Brain microvascular endothelial cell (primary cell): ENCODE measurements around the gene PAQR4.
"Not testable (repeated sequence)": the region's sequence is repeated elsewhere in the genome, so short reads cannot be mapped to it uniquely, and the experiment has no call there.

Experiments
- DNase-seq: peaks from one replicate; pipeline ENCODE4 v3.0.0-alpha.2; 2020
- H3K27ac ChIP-seq: fragments of 250-450 bp; sonication (Bioruptor Pico); 2 replicates; pipeline ENCODE4 v1.5.1; 2020; ENCODE audit warnings: mild to moderate bottlenecking, moderate library complexity
- H3K27me3 ChIP-seq: fragments of 250-450 bp; sonication (Bioruptor Pico); replicated peaks from 2 replicates; pipeline ENCODE4 v1.5.1; 2020; ENCODE audit warnings: mild to moderate bottlenecking
- H3K36me3 ChIP-seq: fragments of 250-450 bp; sonication (Bioruptor Pico); replicated peaks from 2 replicates; pipeline ENCODE4 v1.5.1; 2020; ENCODE audit warnings: mild to moderate bottlenecking
- H3K4me3 ChIP-seq: 2 replicates; pipeline ENCODE4 v1.5.1; 2011; ENCODE audit warnings: low read depth, mild to moderate bottlenecking, control low read depth, low read length, moderate library complexity
- in situ Hi-C: cut with HindIII; loops from 2 replicates; pipeline ENCODE4 v1.10.0; 2017; ENCODE audit warnings: low sequenced_read_pairs, low pct_ligation_motif_present
- TF ChIP-seq, protein P1 (sequence below): IDR thresholded peaks from 2 replicates; pipeline ENCODE4 v1.5.1; 2011; ENCODE audit warnings: low read depth, mild to moderate bottlenecking, moderate library complexity, low read length, control low read depth, inconsistent platforms; ENCODE audit errors: missing control alignments

The PAQR4 gene

DNA sequence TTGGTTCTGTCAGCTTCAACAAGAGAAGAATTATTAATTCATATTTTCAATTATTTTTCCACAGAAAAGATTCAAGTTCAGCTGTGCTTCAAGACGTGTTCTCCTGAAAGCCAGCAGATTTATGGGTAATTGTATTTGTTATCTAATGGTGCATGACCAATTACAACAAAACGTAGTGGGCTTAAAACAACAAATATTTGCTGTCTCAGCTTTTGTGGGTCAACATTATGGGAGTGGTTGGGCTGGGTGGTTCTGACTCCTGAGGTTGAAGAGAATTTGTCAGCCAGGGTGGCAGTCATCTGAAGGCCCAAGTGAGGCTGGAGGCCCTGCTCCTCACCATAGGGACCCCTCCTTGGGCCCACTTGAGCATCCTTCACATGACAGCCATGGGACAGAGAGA, 29.2 kb upstream of the PAQR4 start:
- no peak for DNase-seq
- Histone ChIP-seq H3K36me3 (peaks cover 73% of the 10 kb centered on the region), H3K27me3 (no peaks in the 10 kb centered on the region), H3K27ac (no peak overlapping the region), H3K4me3 (no peak overlapping the region)
- in situ Hi-C loops, result no loop called here
- TF ChIP-seq, protein P1, sequence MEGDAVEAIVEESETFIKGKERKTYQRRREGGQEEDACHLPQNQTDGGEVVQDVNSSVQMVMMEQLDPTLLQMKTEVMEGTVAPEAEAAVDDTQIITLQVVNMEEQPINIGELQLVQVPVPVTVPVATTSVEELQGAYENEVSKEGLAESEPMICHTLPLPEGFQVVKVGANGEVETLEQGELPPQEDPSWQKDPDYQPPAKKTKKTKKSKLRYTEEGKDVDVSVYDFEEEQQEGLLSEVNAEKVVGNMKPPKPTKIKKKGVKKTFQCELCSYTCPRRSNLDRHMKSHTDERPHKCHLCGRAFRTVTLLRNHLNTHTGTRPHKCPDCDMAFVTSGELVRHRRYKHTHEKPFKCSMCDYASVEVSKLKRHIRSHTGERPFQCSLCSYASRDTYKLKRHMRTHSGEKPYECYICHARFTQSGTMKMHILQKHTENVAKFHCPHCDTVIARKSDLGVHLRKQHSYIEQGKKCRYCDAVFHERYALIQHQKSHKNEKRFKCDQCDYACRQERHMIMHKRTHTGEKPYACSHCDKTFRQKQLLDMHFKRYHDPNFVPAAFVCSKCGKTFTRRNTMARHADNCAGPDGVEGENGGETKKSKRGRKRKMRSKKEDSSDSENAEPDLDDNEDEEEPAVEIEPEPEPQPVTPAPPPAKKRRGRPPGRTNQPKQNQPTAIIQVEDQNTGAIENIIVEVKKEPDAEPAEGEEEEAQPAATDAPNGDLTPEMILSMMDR, result no peak

DNA sequence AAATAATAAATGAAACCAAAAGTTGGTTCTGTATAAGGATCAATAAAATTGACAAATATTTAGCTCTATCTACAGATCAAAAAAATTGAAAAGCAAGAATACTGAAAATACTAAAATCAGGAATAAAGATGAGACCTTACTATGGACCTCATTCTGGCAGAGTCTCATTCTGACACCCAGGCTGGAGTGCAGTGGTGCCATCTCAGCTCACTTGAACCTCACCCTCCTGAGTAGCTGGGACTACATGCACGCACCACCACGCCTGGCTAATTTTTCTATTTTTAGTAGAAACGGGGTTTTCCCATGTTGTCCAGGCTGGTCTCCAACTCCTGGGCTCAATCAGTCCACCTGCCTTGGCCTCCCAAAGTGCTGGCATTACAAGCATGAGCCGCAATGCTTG, 27.1 kb upstream of the PAQR4 start:
- in situ Hi-C loops, result no loop called here
- H3K4me3 ChIP-seq, result no peak overlapping the region
- peaks cover 66% of the 10 kb centered on the region for H3K36me3 ChIP-seq
- no peak overlapping the region for H3K27ac ChIP-seq
- TF ChIP-seq, protein P1, result no peak
- DNase-seq, result no peak
- H3K27me3 ChIP-seq, result no peaks in the 10 kb centered on the region

DNA sequence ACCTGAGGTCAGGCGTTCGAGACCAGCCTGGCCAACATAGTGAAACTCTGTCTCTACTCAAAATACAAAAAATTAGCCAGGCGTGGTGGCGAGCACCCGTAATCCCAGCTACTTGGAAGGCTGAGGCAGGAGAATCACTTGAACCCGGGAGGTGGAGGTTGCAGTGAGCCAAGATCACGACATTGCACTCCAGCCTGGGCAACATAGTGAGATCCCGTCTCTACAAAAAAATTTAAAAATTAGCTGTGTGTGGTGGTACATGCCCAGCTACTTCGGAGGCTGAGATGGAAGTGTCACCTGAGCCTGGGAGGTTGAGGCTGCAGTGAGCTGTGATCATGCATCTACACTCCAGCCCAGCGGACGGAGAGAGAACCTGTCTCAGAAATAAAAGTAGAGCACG, 25.4 kb upstream of the PAQR4 start:
- in situ Hi-C loops, H3K27me3 ChIP-seq, H3K4me3 ChIP-seq, DNase-seq, H3K27ac ChIP-seq: not testable (repeated sequence)
- peaks cover 56% of the 10 kb centered on the region for H3K36me3 ChIP-seq

DNA sequence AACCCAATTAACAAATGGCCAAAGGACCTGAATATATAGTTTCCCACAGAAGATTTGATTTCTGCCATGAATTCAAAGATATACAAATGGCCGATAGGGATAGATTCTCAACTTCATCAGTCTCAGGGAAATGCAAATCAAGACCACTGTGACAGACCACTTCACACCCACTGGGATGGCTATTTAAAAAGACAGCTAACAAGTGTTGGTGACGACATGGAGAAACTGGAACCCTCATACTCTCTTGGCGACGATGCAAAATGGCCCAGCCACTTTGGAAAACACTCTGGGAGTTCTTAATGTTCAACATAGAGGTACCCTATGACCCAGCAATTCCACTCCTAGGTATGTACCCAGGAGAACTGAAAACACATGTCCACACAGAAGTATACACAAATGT, 22.5 kb upstream of the PAQR4 start:
- Histone ChIP-seq H3K27ac (no peak overlapping the region), H3K36me3 (peaks cover 33% of the 10 kb centered on the region), H3K27me3 (no peaks in the 10 kb centered on the region), H3K4me3 (no peak overlapping the region)
- TF ChIP-seq, protein P1, result no peak
- DNase-seq, result no peak
- in situ Hi-C loops, result no loop called here

DNA sequence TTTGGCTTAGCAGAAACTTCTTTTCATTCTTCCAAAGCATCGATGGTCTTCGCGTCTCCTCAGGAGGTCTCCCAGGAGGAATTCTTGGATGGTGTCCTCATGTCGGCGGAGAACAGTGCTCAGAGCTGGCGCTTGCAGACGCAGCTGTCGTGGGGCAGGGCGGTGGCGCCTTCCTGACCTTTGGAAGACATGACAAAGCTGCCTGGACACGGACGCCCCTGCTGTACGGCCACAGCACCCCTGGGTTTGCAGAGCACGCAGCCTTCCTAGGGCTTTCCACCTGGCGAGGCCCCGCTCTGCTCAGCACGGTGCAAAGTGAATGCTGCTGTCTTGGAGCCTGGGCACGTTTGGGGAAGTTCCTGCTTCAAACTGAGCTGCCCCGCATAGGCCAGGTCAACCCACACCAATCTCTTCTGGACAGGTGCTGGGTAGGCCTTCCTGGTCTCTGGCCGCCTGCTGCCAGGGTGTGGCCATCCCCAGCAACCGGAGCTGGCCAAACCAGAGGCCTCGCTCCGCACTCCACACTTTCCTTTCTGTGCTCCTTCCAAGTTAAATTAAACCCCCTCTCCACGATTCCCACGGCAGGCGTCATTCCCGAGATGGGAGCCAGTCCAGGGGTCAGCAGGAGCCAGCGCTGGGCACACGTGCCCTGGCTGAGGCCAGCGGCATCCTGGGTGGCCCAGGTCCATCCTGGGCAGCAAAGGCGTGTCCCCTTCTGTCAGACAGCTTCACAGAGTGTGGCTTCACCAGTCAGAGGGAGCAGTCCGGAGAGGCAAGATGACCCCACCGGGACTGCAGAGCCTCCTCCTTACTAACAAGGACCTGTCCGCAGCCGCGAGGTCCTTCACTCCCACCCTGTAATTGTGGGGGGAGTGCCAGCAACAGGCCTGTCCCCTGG, 20.1 kb upstream of the PAQR4 start:
- TF ChIP-seq, protein P1, result no peak
- Histone ChIP-seq H3K27me3 (no peaks in the 10 kb centered on the region), H3K36me3 (peaks cover 15% of the 10 kb centered on the region), H3K27ac (no peak overlapping the region), H3K4me3 (no peak overlapping the region)
- in situ Hi-C loops, result no loop called here
- DNase-seq, result no peak

DNA sequence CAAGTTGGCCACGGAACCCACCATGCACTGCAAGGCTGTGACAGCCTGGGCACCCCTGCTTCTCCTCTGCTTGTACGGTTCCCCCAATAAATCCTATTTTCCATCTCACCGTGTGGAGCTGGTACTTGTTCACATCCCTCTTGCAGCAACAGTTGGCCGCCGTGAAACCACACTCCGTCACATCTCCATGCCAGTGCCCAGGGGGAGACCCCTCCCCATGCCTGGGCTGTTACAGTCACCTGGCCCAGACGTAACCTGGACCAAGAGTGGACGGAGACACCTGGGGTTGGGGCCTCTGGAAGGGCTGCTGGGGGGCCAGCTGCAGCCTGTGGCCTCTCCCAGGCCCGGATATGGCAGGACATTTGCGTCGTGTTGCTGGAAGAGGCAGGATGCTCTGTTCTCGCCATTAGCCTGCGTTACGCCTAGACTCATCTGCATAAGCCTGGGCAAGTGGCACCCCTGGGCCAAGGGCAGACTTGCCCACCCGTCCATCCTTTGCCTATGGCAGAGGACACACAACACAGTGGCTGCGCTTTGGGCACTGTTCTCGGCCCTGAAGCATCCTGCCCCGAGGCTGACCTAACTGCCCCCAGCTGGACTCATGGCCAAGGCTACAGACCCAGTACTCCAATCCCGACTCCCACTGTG, 19.3 kb upstream of the PAQR4 start:
- Histone ChIP-seq H3K27me3 (no peaks in the 10 kb centered on the region), H3K36me3 (peaks cover 14% of the 10 kb centered on the region), H3K4me3 (no peak overlapping the region), H3K27ac (no peak overlapping the region)
- TF ChIP-seq, protein P1, result no peak
- in situ Hi-C loops, result no loop called here
- DNase-seq, result no peak
